C4-2B (cell line): ENCODE data around the gene TMEM221.

Experiments used
- ZFX ChIP-seq: fragments of 450-650 bp; IDR thresholded peaks from 2 replicates; pipeline ENCODE4 v1.6.1; 2017
- TF ChIP-seq, protein P1 (sequence below): fragments of 450-650 bp; conservative IDR thresholded peaks from 2 replicates; pipeline ENCODE4 v1.5.1; 2017; ENCODE audit warnings: mild to moderate bottlenecking

DNA sequence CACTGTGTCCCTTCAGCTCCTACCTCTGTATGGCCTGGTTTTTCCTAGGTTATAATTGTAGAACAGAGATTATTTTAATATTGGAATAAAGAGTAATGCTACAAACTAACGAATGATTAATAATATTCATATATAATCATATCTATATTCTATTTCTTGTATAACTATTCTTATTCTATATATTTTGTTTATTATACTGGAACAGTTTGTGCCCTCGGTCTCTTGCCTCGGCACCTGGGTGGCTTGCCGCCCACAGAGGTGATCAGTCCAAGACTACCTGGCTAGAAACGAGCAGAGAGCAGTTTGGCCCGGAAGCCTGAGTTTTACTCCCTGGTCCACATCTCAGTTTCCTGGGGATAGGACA is 18.0 kb upstream of the TMEM221 start:
- TF ChIP-seq, protein P1, sequence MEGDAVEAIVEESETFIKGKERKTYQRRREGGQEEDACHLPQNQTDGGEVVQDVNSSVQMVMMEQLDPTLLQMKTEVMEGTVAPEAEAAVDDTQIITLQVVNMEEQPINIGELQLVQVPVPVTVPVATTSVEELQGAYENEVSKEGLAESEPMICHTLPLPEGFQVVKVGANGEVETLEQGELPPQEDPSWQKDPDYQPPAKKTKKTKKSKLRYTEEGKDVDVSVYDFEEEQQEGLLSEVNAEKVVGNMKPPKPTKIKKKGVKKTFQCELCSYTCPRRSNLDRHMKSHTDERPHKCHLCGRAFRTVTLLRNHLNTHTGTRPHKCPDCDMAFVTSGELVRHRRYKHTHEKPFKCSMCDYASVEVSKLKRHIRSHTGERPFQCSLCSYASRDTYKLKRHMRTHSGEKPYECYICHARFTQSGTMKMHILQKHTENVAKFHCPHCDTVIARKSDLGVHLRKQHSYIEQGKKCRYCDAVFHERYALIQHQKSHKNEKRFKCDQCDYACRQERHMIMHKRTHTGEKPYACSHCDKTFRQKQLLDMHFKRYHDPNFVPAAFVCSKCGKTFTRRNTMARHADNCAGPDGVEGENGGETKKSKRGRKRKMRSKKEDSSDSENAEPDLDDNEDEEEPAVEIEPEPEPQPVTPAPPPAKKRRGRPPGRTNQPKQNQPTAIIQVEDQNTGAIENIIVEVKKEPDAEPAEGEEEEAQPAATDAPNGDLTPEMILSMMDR = no peak; the same call in 1 of the 2 replicates
- no peak for TF ChIP-seq ZFX
